HG03103 (cell line): ENCODE measurements around the gene GDF15.

ENCODE experiments used
- ATAC-seq: cut with Tn5 transposase; IDR thresholded peaks from one replicate; pipeline ENCODE4 v1.9.1; 2021; ENCODE audit warnings: low read depth; ENCODE audit not compliant: unreplicated experiment

GDF15 gene

GRCh38 chr19:18417250-18418028 lies 31.5 kb downstream of the GDF15 start:
- ATAC-seq: no peak

GRCh38 chr19:18418029-18418482 lies 32.1 kb downstream of the GDF15 start:
- no peak for ATAC-seq

GRCh38 chr19:18418483-18419194 lies 32.7 kb downstream of the GDF15 start:
- peak; percentile 10 for ATAC-seq

- ATAC-seq: peak; percentile 37
Measured at GRCh38 chr19:18419195-18419698, 33.3 kb downstream of the GDF15 start, which contains the start of gene SSBP4. TSS of gene SSBP4 (plus strand) at chr19:18419398. CDS start at chr19:18419649, 251 bp downstream.

GRCh38 chr19:18419699-18420460 lies 33.9 kb downstream of the GDF15 start:
- no peak for ATAC-seq

GRCh38 chr19:18420930-18421329 lies 35.0 kb downstream of the GDF15 start:
- ATAC-seq: no peak

- ATAC-seq: no peak
Measured at GRCh38 chr19:18421371-18421959, 35.5 kb downstream of the GDF15 start.

GRCh38 chr19:18422530-18423191 lies 36.7 kb downstream of the GDF15 start:
- ATAC-seq: no peak

GRCh38 chr19:18423258-18424020 lies 37.5 kb downstream of the GDF15 start:
- ATAC-seq: no peak

- no peak for ATAC-seq
Measured at GRCh38 chr19:18424122-18424889, 38.3 kb downstream of the GDF15 start.

GRCh38 chr19:18424890-18425514 lies 39.0 kb downstream of the GDF15 start:
- no peak for ATAC-seq

GRCh38 chr19:18425515-18426415 lies 39.8 kb downstream of the GDF15 start:
- ATAC-seq: no peak

- ATAC-seq: no peak
Measured at GRCh38 chr19:18426416-18426767, 40.4 kb downstream of the GDF15 start.

- no peak for ATAC-seq
Measured at GRCh38 chr19:18427080-18427742, 41.3 kb downstream of the GDF15 start.

GRCh38 chr19:18427743-18428113 lies 41.8 kb downstream of the GDF15 start:
- no peak for ATAC-seq

GRCh38 chr19:18428173-18428786 lies 42.3 kb downstream of the GDF15 start:
- no peak for ATAC-seq
